Activated CD4-positive, alpha-beta T cell treated with anti-CD3 and anti-CD28 coated beads, Interleukin-2, amount 50 U/mL, for 1 hour (primary cell): Measurements from ENCODE around the gene HMCES.
A peak's percentile ranks its signal among the peaks of the same experiment; 100 is the strongest.
"Not testable (repeated sequence)": the region's sequence is repeated elsewhere in the genome, so short reads cannot be mapped to it uniquely, and the experiment has no call there.

Experiments
- DNase-seq: peaks from one replicate; pipeline ENCODE4 v3.0.0-alpha.2; 2020

HMCES gene

DNA sequence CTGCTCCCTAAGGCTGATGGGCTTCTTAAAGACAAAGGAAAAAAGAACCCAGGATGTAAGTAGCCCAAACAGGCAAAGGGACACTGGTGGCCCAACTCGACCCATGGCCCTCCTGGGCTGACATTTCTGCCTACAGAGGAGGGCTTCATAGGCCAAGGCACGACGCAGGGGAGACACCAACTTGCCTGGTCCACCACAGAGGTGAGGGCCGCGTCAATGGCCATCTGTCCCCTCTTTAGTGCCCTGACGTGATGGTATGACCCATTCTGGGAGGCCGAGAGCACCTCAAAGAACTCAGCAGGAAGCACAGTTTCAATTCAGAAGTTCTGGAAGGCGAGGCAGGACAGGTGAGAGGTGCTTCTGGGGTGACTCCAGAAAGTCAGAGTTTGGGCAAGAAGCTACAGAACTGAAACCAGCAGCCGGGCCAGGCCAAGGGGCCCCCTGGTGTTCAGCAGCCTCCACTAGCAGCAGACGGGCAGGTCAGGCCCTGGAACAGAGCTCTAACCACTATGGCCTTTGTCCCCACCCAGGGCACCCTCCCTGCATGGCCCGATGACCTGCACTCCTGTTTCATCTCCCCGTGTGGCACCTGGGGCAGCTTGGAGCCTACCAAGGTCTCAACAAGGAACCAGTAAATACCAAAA, 45.1 kb downstream of the HMCES start:
- no peak for DNase-seq

DNA sequence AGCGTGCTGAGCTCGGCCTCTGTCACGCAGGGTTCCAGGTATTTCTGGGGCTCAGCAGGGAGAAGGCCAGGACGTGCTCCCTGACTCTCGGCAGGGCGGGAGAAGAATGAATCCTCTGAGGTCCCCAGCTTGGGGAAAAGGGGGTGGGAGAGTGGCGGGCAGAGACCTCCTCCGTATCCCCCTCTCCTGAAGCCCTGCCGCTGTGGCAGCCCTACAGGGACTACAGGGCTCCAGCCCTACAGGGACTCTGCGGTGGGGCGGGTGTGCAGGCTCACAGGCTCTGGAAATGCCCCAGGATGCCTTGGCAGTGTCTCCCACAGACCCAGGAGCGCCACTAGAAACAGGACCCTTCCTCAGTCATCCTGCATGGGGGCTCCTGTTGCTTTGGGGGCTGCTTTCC, 46.2 kb downstream of the HMCES start:
- no peak for DNase-seq

DNA sequence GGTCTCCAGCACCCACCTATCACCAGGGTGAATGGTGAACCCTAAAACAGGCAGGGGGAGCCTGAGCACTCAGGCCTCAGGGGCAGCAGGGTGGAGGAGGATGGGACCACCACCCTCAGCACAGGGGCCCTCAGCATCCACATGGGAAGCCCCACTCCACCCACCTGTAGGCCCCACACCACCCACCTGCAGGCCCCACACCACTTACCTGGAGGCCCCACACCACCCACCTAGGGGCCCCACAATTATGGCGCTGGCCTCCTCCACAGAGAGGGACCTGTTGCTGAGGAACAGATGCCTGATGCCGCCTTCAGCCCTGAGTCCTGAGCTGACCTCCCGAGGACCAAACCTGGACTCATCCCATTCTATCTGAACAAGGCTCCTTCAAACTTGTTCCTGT, 46.7 kb downstream of the HMCES start:
- DNase-seq, result no peak

DNA sequence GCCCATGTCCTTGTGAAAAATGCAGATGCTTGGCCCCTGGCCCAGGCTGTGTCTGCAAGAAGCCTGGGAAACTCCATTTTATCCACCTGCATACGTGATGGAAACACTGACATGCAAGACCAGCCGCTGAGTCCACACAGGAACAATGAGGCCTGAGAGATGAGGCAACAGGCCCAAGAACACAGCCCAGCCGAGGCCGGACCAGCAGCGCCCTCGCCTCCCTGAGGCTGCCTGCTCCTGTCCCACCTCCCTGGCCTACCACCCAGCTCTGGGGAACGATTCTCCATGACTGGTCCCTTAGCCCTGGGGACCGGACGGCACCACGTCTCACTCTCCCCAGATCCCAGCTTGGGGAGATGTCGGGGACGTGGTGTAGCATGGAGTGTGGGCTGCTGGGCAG, 47.5 kb downstream of the HMCES start:
- no peak for DNase-seq

DNA sequence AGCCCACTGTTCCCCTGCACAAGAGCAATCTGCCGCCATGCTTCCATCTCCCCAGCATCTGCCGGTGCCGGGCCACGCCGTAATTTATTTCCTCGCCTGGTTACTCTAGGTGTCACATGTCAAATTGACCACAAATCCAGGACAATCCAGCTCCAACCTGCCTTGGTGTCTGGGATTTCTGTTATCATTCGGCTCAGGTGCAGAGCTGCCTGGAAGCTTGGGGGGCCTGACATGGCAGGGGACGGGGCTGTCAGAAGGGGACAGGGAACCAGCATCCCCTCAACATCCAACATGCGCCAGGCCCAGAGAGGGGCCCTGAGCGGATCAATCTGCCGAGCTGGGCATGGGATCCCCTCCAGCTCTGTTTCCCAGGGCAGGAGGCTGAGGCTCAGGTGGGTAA, 47.9 kb downstream of the HMCES start:
- DNase-seq, result no peak

DNA sequence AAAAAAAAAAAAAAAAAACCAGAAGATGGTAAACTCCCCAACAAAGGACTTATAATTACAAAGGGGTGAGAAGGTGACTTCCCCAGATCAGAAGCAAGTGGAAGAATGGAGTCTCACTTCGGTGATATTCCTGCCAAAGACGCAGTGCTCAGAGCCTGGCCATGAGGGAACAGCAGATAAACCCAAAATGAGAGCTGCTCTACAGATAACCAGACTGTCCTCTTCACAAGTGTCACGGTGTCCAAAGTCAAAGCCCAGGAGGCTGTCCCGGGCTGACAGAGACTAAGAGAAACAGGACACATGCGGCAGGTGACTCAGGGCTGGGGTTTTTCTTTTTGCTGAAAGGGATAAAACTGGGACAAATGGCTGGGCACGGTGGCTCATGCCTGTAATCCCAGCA, 48.8 kb downstream of the HMCES start:
- DNase-seq, result no peak

DNA sequence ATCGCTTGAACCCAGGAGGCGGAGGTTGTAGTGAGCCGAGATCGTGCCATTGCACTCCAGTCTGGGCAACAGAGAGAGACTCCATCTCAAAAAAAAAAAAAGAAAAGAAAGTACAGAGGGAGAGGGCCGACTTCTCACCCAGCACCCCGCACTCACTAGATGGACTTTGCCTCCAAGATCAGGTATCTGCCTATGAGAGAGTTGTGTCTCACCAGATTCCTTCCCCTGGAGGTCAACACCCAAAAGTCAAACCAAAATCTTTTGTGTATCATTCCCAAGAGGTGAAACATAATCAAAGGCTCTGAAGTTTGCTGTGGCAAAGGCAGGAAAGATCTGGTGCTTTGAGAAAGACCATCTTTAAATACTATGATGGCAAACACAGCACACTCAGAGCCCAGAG, 51.2 kb downstream of the HMCES start:
- DNase-seq, result no peak

DNA sequence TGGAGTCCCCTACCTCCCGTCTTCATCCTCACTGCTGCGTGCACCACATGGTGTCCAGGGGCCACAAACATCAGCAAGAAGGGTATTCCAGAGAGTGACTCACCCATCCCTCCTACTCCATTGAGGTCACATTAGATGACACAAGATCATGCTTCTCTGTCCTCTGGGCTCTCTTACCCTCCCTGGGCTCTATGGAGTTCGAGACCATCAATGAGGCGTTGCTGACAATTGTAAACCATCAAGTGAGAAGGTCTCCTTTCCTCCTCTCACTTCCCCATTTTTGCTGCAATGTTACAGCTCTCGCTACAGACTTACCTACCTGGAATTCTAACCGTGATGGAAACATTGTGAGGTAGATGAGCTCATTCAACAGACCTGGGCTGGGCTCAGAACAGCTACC, 51.7 kb downstream of the HMCES start:
- DNase-seq, result no peak

DNA sequence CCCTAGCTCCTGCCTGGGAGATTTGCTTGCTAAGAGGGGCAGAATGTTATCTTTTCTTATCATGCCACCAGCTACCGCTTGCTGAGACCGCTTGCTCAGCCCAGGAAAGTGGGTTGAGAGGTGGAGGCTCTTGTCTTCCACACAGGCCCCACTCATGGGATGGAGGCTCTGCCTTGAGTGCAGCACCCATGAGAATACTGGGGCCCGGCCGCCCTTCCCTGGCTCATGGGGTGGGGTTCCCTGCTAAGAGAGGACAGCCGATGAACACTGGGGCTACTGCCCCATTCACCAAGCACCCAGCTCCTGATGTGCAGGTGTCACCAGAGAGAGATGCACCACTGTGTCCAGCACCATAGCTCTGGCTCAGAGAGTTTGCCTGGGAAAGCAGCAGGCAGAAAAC, 55.2 kb downstream of the HMCES start:
- no peak for DNase-seq

DNA sequence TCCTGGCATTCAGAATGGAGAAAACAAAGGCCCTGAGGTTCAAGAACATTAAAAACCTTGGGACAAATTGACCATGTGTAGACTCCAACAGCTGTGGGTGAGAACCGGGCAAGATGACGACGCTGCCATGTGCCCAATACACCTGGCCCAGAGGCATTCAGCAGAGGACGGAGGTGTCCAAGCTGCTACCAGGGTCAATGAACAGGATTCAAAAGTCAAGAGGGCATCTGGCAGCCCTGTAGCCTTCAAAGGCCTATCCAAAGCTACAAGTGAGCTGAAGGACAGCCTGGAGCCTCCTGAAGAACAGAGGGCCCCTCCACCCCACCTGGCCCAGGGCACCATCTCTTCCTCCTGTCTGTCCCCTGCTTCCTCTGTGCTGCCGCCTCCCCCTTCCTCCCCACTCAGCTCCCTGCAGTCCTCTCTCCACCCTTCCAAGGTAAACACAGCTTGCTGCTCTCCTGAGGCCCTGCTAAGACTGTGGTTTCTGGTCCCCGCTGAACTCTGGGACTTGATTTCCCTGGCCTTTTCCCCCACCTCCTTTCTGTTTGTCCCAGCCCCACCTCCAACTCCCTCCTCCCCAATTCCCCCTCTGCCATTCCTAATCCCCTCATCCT, 57.5 kb downstream of the HMCES start:
- DNase-seq, result no peak

DNA sequence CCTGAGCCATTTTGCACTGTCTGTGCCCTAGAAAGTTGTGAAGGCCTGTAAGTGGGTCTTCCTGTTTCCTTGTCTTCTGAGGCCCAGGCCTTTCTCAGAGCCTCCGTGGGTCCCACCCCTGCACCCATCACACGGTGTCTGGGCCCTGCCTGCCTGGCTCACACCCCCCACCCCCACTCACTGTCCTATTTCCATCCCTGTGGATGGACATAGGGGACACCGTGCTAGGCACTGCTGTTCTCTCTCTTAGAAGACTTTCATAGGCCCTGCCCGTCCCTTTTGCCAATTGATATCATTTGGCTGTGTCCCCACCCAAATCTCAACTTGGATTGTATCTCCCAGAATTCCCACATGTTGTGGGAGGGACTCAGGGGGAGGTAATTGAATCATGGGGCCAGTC, 59.0 kb downstream of the HMCES start:
- DNase-seq, result not testable (repeated sequence)

DNA sequence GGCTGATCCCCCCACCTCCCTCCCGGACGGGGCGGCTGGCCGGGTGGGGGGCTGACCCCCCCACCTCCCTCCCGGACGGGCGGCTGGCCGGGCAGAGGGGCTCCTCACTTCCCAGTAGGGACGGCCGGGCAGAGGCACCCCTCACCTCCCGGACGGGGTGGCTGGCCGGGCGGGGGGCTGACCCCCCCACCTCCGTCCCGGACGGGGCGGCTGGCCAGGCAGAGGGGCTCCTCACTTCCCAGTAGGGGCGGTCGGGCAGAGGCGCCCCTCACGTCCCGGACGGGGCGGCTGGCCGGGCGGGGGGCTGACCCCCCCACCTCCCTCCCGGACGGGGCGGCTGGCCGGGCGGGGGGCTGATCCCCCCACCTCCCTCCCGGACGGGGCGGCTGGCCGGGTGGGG, 60.5 kb downstream of the HMCES start:
- DNase-seq, result not testable (repeated sequence)

DNA sequence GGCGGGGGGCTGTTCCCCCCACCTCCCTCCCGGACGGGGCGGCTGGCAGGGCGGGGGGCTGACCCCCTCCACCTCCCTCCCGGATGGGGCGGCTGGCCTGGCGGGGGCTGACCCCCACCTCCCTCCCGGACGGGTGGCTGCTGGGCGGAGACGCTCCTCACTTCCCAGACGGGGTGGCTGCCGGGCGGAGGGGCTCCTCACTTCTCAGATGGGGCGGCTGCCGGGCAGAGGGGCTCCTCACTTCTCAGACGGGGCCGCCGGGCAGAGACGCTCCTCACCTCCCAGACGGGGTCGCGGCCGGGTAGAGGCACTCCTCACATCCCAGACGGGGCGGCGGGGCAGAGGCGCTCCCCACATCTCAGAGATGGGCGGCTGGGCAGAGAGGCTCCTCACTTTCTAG, 61.2 kb downstream of the HMCES start:
- DNase-seq, result not testable (repeated sequence)

DNA sequence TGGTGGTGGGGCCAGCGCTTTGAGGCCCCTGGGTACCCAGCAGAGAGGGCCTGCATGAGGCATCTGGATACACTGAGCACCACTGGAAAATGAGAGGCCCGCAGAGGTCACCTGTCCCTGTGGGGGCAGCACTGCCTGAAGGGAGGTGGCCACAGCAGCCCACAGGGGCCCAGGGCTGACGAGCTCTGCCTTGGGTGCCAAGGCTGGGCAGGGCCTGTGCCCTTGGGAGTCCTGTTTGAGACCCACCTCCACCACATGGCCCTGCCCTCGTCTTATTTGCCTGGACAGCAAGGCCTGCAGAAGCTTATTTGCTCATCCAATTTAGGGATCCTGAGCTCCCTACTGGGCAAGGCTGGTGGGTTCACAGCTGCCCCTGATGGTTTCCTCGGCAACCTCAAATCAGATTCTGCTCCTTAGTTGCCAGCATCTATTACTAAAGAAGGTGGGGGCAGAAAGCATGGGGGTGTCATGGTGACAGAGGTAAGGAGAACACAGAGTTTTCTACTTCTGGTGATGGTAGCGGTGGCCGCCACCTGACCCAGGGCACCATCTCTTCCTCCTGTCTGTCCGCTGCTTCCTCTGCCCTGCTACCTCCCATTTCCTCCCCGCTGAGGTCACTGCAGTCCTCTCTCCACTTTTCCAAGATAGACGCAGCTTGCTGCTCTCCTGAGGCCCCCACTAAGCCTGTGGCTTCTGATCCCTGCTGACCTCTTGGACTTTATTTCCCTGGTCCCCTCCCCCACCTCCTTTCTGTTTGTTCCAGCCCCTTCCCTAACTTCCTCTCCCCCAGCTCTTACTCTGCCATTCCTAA, 62.9 kb downstream of the HMCES start:
- no peak for DNase-seq

DNA sequence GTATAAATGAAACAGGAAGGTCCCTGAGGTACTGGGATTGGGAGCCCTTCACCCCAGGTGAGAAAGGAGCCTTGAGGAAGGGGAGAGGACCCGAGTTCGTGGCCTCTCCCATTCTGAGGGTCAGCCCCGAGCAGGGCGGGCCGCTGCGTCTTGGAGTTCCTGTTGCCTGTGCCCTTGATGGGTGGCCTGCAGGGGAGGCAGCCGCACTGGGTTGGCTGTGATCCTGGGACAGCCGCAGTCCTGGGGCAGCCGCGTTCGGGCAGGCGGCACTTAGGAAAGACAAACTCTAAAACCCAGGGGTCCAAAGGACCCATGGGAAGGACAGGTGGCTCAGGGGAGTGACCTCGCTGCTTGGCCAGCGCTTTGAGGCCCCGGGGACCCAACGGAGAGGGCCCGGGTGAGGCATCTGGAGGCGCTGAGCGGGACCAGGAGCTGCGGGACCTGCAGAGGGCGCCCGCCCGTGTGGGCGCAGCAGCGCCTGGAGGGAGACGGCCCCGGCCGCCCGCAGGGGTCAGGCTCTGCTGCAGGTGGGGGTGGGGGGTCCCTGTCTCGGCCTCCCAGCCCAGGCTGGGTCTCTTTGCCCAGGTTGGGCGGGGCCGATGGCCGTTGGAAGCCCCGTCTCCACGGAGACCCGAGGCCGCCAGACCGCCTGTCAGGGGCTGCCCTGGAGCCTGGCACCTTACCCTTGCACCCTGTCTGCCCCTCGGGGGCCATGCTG, 65.1 kb downstream of the HMCES start:
- DNase-seq, result peak; percentile 15

DNA sequence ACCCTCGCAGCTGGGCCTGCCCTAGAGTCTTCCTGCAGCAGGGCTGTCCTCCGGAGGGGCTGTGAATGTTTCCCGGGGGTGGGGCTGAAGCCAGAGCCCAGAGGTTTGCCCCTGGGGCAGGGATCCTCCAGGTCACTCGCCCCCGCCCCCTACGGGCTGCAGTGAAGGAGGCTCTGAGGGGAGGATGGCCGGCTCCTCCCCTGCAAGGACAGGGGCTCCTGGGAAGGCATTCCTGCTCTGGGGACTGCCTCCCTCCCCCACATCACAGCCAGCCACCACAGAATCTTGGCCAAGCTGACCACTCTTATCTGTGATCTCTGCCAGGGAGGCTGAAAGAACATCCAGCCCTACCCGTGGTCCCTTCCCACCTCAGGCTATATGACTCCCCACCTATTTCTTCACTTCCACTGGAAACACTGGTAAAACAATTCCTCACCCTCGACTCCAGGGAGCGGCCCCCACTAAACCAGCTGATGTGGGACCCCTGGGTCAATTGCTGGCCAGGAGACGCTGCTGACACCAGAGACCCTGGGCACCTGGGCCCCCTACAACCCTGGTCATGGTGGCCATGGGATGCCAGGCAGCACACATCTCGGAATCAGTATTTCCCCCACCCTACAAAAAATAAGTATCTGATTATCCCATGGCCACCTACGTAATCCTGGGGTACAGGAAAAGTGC, 66.0 kb downstream of the HMCES start:
- DNase-seq, result no peak

DNA sequence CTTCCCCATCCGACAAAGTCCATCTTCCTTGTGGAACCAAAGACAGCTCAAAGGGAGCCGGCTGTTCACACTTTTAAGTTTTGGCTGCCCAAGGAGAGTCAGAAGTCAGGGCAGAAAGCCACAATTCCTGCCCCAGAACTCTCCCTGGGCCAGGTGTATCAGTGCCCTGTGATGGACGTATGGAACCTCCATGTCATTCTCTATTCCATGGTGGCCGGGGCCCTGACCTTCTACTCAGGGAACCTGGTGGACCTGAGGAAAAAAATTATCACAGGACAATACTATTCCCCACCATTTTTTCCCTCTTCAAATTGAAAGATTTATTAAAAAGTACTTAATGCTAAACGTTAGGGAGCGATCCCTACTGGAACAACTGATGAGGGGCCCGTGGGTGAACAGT, 66.6 kb downstream of the HMCES start:
- no peak for DNase-seq

DNA sequence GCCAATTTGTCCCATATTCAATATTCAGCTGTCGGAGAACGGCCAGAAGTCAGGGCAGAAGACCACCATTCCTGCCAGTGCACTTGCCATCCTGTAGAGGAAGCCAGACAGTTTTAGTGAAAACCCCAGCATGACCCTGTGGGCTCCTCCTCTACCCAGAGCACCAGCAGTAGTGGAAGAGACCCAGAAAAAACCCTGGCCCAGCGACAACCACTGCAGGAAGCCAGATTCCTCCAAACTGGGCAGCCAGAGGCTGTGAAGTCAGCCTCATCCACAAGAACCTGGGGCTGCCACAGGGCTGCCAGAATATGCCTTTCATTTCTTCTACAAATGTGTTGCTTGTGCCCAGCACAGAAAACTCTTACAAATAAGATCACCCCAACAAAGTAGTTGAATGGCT, 67.3 kb downstream of the HMCES start:
- DNase-seq, result no peak

DNA sequence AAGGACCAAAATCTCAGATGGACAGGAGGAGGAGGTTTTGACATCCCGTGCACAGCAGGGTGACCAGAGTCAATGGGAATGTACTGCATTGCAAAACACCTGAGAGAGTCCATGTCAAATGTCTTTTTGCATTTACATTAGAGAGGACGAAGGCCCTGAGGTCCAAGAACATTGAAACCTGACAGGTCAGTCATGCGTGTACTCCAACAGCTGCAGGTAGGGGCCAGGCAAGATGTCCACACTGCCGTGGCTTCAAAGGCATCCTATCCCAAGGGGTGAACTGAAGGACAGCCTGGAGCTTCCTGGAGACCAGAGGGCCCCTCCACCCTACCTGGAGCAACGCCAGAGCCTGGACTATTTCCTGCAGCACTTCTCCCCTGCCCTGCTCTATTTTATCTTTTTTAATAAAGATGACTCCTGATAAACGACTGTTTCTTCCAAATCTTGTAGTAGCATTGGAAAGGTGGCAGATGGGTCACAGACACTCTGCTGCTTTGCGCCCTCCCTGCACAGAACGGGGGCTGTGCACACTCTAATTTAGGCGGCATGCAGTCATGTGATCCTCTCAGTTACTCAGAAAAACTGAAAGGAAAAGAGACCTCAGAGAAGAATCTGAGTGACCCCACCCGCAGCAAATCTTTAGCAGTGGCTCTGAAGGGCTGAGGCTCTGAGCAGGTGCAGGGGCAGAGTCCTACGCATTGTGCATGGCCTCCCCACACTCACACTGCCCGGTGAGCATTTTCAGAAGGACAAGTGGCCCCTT, 68.2 kb downstream of the HMCES start:
- no peak for DNase-seq

DNA sequence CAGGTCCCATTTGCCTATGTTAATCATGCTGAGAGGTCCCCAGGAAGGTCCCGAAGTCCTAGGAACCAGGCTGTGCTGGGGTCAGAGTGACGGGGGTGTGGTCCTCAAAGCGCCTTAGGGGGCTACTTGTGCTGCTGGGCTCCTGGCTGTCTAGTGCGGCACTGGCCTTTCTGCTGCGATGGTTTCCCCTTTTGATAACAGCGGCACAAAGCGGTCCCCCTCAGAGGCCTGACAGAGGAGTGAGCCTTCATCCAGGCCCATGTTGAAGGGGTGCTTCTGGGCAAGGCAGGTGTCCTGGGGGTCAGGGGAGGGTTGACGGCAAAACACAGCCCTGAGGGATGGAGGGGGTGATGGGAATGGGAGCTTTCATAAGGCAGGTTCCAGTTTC, 68.8 kb downstream of the HMCES start:
- DNase-seq, result no peak

DNA sequence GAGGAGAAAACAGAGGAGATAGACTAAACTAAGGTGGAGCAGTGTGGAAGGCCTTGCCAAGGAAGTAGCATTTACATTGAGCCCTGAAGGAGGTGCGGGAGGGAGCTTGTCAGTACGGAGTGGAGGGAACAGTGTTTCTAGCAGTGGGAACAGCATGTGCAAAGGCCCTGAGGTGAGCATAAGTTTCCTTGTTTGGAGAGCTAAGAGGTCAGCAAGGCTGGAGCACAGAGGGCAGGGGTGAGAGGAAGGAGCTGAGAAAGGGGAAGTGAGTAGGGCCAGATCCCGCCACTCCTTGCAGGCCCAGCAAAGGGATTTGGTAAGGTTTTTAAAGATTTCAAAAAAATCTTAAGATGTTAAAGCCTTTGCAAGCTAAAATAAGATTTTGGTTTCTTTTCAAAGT, 70.1 kb downstream of the HMCES start:
- no peak for DNase-seq

DNA sequence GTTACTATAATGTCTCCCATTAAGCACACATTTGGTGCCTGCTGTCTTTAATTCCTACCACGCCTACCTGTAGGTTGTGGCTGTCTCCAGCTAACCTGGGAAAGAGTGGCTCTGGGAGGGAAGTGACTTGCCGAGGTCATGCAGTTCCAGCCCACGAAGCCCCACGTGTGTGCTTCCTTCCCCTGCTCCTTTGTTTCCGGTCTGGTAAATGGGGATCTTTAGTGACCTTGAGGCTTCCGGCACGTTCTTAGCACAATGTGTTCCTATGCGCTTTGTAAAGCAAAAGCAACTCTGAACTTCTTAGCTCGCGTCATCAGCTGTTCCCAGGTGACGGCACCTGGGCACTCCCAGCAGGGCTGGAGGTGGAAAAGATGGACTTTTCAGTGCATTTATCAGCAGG, 70.5 kb downstream of the HMCES start:
- DNase-seq, result not testable (repeated sequence)
